ENCODE data around the gene DPH2.

DPH2 gene

GRCh38 chr1:44002165-44002564 is 32.4 kb downstream of the DPH2 start:
- no peak for ATAC-seq

DNA sequence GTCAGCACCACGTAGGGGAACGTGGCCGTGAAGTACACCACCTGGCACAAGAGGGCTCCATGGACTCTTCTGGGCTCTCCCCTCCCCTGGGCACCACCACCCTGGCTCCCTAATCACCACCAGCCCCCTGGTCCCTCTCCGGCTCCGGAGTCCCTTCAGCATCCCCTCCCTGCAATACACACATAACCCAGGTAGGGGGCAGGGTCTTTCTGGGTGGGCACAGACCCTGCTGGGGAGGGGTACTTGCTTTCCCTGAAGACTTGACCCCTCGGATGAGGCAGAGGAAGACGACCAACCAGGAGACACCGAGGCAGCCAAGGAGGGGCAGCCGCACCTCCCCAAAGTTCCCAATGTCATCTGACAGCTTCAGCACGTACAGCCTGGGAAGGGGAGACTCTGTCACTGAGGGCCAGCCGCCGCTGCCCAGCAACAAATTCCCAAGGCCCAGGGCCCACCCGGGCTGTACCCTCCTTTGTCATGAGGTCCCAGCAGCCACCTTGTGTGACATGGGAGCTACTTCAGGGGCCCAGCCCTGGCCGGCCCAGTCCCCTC is 32.9 kb downstream of the DPH2 start:
- ATAC-seq, result no peak

- ATAC-seq, result no peak
Measured at GRCh38 chr1:44008259-44008658, 38.4 kb downstream of the DPH2 start.

GRCh38 chr1:44010935-44011471 is 41.2 kb downstream of the DPH2 start:
- no peak for ATAC-seq

DNA sequence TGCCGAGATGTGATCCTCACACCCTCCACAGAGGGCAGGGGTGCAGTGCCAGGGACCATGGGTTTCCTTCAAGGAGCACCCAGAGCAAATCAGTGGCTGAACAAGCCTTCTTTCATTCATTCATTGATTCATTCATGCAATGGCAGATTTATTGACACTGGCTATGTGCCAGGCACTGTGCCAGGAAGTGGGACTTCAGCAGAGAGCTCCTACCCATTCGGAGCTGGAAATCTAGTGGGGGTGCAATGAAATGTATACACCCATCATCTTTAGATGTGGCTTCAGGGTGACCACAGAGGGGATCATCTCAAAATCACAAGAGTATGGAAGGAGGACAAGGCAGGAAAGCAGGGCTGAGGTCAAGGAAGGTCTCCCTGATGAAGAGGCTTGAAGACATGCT is 42.6 kb downstream of the DPH2 start:
- ATAC-seq, result no peak

DNA sequence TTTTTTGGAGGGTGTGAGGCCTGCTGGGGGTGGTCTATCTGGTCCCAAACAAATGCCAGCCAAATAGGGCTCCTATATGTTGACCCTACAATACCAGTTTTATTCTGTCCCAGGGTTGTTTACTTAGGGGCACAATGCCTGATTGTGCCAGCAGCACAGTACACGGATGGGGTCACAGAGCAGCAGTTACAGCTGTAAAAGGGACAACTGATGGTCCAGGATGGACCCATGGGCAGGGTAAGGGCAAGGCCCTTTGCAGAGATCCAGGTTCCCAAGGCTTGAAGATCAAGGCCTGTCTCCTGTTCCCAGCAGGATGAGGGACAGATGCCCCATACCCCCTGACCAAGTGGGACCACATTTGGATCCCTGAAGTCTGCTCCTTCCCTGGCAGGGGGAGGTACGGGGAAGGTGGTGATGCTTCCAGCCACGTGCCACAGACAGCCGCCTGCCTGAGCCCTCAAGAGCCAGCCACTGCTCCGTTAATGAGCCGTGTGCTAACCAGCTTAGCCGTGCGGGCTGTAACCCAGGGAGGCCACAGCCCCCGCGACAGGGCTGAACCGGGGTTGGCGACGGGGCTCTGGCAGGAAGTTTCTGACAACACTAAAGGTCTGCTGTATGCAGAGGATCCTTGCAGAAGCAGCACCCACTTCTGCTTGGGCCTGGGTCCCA is 43.3 kb downstream of the DPH2 start:
- ATAC-seq, result no peak

- ATAC-seq, result no peak
Measured at GRCh38 chr1:44013949-44014348, 44.1 kb downstream of the DPH2 start.

GRCh38 chr1:44014365-44015104 is 44.7 kb downstream of the DPH2 start:
- no peak for ATAC-seq

DNA sequence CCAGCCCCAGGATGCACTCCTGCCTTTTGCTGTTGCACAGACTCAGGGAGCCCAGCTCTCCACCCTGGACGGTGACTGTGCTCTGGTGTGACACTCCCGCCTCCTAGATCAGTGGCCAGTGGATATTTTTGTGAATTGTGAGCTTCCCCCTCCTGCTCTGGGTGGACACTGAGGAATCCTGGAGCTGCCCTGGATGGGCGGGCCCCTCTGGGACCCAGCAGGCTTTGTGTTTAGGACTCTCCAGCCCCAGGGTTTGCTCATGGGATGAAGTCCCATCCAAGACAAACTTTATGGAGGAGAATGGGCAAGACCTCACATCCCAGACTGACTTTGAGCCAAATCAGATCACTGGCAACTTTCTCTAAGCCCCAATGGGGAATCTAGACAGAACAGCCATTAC is 45.4 kb downstream of the DPH2 start:
- ATAC-seq, result no peak

DNA sequence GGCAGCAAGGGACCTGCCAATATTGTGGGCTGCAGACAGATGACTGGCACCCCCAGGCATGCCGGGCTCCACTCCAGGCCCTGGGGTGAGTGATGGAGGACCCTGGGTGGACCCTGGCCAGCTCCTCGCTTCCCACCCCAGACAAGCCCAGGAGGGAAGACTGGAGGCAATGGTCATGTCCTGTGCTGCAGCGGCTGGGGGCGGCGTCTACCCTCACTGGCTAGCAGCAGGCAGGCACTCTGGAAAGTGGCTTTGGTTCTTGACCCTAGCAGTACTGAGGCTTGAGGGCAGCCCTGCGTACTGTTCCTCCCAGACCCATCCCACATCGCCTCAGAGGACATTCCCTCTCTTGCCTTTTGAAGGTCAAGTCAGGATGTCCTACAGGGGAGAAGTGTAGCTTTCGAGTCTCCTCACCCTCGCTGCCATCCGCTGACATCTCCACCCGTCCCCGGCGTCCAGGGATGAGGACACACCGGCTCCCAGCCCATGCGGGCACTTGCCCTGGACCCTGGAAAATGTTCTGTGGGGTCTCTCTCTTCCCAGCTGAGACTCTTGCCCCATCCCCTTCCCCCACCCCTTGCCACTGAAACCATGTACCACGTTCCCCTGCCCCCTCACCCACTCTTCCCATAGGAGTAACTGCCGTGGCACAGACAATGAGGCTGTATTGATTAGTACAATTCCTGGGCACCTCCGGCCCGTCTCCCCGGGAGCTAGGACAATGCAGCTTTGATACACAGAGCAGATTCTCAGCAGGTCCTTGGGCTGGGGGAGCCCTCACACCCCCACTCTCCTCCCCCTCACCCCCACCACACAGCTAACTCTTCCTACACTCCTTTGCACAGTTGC is 46.5 kb downstream of the DPH2 start:
- no peak for ATAC-seq

- ATAC-seq, result no peak
Measured at GRCh38 chr1:44016890-44017400, 47.1 kb downstream of the DPH2 start.

DNA sequence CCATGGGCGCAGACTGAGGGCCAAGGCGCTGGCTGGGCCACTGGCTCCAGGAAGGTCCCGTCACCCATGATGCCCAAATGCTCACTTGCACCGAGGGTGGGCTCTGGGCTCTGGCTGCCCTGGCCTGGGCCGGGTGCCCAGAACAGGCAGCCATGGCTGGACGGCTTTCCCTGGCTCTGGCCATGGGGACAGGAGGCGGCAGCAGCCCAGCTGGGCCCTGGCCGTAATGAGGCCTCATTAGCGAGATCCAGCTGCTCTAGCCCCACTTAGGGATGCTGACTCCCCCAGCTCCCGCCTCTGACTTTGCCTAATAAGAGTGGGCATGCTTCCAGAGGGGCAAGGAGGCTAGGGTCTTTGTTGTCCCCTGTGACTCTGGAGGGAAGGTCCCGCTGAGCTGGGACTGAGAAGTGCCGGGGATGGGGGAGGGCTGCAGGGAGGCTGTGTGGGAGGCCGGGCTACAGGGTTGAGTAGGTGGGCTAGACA is 49.7 kb downstream of the DPH2 start:
- no peak for ATAC-seq

- no peak for ATAC-seq
Measured at GRCh38 chr1:44020464-44020863, 50.7 kb downstream of the DPH2 start.

- no peak for ATAC-seq
Measured at GRCh38 chr1:44021156-44021555, 51.3 kb downstream of the DPH2 start.

GRCh38 chr1:44021581-44022321 is 51.9 kb downstream of the DPH2 start:
- no peak for ATAC-seq
